Activated CD4-positive, alpha-beta T cell treated with anti-CD3 and anti-CD28 coated beads, Interleukin-2, Interleukin-4, amounts not matched to agents 100 ng/mL and 50 ng/mL, durations not matched to agents 16 hours and 8 hours (primary cell): ENCODE data around the gene NR2F1-AS1.

Experiments
- DNase-seq: peaks from one replicate; pipeline ENCODE4 v3.0.0-alpha.2; 2020; ENCODE audit warnings: low spot score

NR2F1-AS1 gene

DNA sequence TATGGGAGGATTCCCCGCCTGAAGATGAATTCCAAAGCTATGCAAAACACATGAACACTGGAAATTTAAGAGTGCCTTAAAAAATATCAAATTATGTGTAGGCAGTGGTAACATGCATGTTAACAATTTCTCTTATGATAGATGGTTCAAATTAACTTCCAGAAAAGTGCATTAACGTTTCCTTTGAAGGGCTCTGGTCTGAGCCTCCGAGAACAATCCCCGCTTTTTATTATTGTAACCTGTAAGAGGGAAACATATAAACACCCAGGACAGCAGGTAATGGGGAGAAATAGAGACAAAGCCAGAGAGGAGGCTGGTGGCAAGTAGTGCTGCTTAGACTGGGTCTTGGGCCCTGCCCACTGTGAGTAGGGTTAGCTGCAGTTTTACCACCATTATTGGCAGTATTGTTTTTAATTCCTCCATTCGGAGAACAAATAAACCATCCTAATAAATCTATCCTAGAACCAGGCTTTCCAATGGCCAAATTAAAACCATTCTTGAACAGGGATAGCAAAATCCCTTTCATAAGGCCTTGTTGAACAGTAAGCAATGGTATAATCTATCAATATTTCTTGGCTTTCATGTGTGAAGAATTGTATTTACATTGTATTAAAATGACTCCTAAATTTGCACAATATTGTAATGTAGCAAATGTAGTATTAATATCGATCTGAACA, 8.3 kb upstream of the NR2F1-AS1 start:
- DNase-seq = no peak

DNA sequence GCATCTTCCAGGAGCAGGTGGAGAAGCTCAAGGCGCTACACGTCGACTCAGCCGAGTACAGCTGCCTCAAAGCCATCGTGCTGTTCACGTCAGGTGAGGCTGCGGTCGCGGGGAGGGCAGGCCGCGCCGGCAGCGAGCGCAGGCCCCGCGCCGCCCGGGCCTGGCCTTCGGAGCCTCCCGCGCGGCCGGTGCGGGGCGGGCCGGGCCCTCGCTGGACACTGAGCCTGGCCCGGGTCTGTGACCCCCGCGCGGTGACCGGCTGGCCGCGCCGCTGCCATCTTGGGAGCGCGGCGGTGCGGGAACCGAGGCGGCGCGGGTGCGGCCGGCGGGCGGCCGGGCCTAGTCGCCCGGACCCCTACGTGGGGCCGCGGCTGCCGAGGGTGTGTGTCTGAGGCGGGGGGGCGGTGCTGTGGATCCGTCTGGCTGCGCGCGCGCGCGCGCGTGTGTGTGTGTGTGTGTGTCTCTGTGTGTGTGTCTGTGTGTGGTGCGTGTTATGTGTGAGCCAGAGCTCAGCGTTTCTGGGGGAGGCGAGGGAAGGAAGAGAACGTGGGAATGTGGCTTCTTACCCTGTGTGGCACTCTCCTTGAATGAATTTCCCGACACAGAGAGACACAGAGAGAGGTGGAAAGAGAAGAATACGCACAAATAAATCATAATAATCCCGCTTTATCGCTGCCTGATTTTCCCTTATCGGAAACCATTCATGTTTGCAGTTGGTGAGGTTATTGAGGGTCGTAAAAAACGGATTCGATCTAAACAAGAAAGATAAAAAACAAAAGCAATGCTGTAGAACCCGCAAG, 7.5 kb upstream of the NR2F1-AS1 start:
- DNase-seq = no peak

DNA sequence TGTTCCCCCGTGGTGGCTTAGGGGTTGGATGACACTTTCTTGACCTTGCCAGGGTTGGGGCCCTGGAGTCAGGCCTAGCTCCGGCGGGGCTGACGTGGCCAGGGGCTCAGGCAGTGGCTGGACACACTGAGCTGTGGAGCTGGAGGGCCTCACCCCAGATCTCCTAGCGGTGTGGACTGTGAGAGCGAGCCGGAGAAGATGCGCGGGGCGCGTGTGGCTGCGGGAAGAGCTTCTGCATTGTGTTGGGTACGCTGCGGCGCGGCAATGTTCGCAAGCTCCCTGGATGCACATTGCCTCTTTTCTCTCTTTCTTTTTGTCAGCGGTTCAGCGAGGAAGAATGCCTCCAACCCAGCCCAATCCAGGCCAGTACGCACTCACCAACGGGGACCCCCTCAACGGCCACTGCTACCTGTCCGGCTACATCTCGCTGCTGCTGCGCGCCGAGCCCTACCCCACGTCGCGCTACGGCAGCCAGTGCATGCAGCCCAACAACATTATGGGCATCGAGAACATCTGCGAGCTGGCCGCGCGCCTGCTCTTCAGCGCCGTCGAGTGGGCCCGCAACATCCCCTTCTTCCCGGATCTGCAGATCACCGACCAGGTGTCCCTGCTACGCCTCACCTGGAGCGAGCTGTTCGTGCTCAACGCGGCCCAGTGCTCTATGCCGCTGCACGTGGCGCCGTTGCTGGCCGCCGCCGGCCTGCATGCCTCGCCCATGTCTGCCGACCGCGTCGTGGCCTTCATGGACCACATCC, 6.8 kb upstream of the NR2F1-AS1 start:
- DNase-seq = no peak

DNA sequence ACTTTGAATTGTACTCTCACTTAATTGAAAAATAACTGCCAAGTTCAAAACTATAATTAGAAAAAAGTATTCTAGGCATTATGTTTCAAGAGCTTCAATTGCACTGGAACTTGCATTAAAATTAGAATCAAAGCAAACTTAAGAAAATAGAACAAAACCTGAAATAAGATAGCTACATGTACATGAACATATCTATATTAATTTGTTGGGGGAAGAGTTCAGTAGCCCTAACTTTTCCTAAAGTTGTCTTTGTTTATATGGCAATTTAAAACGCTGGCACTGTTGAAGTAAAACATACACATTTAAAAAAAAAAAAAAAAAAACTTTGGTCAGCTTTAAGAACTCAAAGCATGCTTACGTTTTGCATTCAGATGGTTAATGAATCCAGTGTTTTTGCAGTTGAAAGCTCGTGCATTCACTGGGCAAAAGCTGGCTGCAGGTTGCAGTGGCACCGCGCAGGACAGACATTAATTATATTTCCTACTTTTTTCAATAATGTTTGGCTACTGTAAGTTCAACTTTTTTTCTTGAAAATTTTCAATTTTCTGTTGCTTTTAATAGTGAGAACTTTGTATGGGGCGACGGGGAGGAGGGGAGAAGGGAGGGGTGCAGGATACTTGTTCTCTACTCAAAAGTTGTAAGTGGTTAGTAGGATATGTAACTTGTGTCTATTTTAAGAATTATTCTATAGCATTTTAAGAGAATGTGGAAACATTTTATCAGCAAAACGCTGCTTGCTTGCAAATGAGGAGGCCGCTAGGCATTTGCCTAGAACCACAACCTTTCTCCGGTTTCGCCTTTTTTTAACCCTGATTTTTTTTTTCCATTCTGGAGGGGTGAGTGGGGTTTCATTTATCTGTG, 5.9 kb upstream of the NR2F1-AS1 start:
- no peak for DNase-seq

DNA sequence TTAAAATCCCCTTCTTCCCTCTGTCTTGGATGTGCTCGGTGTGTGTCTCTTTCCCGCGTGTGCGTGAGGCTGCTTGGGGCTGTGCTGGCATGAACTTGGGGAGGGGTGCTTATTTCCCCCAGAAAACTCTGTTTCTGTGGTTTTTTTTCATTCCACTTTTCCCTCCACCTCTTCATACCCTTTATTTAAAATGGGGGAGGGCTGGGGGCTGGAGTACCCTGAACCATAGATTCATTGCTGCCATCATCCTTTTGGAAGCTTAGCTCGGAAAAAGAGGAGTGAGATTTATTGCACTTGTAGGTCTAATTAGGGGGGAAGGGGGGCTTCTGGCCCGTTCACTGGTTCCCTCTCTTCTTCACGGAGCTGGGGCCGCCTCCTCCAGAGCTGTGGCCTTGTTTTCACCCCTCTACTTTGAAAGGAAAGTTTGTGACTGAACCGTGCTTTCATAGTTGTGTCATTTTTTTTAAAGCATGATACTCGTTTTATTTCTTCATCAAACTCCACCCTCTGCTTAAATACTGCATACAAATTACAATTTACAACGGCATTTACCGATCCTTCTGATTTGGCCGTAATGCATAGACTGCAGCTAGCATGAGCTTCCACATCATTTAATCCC, 4.9 kb upstream of the NR2F1-AS1 start:
- no peak for DNase-seq

DNA sequence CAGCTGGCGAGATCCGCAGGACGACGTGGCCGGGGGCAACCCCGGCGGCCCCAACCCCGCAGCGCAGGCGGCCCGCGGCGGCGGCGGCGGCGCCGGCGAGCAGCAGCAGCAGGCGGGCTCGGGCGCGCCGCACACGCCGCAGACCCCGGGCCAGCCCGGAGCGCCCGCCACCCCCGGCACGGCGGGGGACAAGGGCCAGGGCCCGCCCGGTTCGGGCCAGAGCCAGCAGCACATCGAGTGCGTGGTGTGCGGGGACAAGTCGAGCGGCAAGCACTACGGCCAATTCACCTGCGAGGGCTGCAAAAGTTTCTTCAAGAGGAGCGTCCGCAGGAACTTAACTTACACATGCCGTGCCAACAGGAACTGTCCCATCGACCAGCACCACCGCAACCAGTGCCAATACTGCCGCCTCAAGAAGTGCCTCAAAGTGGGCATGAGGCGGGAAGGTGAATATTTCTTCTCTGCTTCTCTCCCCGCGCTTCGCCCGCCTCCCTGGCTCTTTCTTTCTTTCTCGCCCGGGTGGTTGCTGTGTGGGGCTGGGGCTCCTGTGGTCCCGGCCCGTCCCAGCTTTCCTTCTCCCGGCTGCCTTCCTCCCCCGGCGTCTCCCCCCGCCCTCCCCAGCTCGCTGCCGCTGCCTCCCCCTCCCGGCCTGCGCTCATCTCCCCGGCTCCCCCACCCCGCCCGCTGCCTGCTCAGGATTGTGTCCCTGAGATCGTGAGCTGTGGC, 4.2 kb upstream of the NR2F1-AS1 start:
- DNase-seq = no peak

DNA sequence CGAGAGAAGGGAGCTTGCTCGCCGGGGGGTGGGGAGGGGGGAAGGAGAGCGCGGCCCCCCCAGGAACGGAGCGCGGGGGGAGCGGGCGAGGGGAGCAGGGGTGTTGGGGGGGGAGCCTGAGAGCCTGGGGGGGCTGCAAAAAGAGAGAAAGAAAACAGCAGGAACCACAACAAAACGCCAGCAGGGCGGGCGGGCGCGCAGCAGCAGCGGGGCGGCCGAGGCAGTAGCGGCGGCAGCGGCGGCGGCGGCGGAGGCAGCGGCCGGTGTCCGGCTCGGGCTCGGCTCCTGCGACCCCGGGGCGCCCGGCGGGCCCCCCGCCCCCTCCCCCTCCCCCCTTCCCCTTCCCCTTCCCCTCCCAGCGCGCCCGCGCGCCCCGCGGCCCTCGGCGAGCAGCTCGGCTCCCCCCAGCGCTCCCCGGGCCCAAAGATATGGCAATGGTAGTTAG, 3.6 kb upstream of the NR2F1-AS1 start:
- no peak for DNase-seq

DNA sequence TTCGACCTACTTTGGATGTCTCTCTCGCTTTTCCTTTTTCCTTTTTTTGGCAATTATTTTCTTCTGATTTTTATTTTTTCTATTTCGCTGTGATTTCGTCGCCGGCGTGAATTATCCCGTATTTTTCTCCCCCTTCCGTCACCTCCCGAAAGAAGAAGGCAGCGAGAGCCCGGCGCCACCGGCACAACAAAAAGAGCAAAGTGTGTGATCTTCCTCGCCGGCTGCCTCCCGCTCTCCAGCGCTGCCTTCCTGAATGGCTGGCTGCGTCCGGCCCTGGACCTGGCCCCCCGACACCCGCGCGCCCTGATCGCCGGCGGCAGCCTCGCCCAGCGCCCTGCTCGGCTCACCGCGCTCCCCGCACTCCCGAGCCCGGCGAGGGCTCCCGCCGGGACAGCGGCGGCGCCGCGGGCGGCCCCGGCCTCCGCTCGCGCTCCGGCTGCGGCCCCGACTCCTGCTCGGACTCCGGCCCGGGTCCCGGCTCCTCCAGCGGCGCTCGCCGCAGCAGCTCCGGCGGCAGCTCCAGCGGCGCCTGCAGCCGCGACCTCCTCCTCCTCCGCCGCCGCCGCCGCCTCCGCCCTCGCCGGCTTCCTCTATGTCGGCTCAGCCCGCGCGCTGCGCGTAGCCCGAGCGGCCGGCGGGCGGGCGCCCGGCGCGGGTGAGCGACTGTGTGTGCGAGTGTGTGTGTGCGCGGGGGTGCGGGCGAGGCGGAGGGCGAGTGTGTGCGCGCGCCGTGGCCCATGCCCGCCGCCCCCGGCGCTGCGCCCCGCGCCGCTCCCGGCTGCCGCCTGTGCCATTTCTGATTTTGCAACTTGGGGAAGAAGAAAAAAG, 3.0 kb upstream of the NR2F1-AS1 start:
- DNase-seq = no peak

DNA sequence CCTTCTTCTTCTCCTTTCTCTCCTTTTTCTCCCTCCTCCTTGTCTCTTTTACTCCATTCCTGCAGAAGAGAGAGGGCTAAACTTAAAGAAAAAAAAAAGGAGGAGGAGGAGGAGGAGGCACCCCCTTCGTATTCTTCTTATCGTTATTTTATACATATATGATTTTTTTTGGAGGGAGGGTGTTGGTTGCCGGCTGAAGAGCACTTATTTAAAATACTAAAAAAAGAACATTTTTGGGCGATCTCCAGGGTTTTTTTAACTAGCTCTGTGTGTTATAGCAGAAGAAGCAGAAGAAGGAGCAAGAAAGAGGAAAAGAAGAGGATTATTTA, 2.4 kb upstream of the NR2F1-AS1 start:
- DNase-seq = no peak

DNA sequence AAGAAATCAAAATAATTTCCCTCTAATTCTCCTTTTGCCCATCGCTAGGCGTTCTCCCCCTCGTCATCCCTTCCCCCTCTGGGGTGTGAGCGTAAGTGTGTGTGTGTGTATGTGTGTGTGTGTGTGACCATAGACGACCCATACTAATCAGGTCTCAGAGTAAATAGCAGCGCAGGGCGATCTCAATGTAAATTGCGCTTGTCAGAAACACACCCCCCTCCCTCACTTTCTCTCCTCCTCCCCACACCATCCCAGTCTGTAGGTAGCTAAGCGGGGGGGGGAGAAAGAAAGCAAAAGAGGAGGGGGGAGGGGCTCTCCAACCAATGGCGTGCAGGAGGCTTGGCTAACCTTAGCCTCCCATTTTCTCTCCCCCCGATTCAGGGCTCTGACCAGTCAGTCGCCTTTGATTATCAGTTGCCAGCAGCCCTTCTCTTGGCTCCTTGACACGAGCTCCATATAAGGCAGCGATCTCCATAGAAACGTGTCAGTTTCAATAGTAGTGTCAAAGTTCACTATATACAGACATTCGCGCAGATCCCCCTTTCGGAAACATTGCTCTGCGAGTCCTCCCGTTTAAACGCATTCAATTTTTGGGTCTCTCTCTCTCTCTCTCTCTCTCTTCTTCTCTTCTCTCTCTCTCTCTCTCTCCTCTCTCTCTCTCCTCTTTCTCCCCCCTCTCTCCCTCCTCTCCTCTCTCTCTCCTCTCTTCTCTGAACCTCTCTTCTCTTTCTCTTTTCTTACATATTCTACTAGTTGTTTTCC, 1.8 kb upstream of the NR2F1-AS1 start, which contains the start of gene NR2F1:
TSS of gene NR2F1 (plus strand) at position 546 of the 762 bp plus-strand sequence. CDS start 1,802 bp downstream, outside the sequence.
- DNase-seq = no peak

DNA sequence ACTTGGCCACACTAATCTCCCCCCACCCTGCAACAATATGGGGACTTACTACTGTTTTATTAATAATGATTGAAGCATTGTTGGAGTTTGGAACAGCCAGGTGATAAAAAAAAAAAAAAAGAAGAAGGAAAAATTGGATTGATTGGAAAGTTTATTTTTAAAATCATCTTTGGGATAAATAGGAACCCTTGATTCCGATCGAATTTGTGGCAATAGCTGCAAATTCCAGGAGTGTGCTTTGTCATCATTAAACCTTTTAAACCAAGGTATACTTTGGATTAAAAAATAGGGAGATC, 1.1 kb upstream of the NR2F1-AS1 start:
- no peak for DNase-seq

DNA sequence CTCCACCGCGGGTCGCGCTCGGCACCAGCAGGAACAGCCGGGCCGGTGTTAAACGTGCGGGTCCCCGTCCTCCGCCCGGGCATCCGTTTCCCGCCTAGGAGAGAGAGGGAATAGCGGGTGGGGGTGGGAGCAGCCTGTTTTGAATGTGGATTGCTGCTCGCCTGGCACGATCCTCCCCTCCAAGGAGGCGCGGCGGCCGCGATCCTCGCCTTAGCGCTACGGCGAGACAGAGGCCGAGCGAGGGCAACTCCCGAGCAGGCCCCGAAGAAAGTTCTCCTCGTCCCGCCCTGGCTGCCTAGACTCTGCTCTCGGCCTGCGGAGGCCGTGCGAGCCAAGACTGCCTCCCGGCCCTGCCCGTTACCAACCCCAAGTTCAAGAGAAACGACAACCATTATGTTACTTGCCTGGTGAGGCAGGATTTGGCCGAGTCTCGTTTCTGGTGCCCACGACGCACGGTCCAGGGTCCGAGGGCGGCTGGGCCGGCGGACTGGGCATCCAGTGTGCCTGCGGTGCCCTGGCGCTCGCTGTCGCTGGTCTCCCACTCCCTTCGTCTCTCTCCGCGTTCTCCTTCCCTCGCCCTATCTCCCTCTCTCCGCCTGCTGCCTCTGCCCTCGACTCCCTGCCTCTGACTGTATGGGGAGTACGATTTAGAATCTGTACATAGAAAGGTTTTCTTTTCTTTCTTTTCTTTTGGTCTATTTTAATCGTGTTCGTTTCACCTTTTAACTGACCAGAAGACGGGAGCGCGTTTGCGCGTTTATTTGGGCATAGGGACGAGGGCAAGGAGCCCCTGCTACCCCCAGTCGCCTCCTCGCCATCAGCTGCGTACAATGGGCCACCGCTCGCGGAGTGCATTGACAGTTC, 724 bp downstream of the NR2F1-AS1 start:
- no peak for DNase-seq

DNA sequence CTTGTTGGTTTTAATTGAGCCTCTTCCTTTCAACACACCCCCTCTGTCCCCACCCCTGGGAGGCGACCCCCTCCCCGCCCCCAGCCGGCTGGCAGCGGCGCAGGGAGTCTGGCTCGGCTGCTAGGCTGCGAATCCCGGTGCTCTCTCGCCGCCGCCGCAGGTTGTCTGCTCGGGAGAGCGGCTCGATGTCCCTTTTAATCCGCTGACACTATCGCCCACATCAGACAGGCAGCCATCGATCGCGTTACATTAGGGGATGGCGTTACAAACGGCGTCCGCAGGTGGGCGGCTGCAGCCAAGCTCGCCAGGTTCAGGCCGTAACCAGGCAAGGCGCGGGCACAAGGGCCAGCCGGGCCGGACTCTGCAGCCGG, 1.3 kb downstream of the NR2F1-AS1 start:
- DNase-seq = no peak

DNA sequence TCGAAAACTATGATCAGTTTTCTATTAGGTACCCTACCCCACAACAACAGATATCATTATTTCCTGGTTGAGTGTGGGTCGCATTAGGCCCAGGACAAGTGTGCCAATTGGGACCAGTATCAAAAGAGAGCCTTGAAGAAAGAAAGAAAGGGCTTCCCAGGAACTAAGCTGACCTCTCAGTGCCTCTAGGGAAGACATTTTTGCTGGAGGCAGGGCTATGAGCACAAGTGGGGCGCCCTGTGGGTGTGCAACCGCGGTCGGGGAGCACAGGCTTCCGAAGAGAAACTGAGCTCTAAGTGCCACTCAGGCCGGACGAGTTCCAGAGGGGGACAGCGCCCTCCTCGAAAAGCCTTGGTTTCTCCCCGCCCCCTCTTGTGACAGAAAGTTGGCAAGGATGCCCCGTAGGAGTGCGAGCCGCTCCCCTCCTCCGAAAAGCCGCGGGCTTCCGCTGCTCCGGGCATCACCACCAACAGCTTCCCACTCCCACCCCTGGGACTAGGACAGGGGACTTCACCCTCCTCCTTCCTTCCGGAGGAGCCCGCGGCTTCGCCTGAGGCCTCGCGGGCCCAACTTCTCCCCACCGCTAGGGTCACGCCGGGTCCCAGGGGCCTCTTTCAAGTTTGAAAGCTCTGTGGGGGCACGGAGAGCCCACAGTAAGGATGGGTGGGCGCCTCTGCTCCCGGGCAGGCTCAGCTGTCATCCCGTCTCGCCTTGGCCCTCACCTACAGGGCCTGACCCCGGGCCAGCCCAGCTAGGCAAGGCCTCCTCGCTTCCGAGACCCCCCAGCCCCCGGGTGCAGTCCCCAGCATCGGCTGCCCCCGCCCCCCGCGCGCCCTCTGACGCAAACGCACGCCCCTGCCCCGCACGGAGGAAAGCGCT, 2.0 kb downstream of the NR2F1-AS1 start:
- no peak for DNase-seq

DNA sequence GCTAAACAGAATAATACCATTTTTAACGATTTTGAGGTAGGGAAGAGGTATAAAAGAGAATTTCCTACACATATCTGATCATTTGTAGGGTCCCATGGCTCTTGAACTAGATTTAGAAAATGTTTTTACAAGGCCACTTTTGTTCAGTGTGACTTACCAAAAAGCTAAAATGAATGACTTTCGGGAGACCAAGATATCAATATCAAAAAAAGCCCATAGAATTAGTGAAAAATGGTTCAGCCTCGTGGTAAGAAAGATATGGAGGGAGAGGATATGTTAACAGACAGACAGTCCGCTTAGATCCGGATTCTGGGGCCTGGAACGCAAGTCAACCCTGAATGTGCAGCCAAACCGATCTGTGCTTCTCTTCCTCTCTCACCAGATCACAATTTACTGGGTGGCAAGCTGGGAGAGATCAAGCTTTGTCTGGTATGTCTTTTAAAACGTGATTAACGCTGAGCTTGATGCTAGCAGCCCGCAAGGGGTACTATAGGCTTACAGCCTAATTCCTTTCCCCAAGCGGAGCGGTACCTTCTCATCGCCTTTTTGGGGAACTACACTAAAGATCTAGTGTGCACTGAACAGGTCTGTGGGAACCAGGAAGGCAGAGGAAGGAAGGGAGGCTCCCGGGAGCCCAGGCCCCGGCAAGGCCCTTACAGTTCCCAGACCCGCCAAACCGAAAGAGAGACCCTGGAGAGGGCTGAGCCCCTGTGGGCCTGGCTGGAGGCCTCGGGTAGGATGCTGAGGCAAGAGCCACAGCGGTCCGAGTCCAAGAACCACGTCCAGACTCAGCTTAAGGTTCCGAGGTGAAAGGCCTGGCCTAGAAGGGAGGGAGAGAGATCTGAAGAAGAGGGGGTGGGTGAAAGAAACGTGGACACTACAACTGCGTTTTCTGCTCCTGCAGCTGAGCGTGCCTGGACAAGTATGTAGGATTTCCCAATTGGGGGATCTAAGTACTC, 2.9 kb downstream of the NR2F1-AS1 start:
- DNase-seq = no peak
